Activated T-helper 1 cell treated with anti-CD3 and anti-CD28 coated beads, Interleukin-12 subunit alpha, Interleukin-12 subunit beta, Interleukin-2, Interleukin-4 antibody, amounts not matched to agents 30 ng/mL and 10 ng/mL and 1 ng/mL, durations not matched to agents 14 hours and 24 hours and 36 hours (primary cell): ENCODE data around the gene FAT3. TPM values are rescaled to one million over a fixed set of nuclear protein-coding genes. Genes with fewer than 3 reads are reported as not detected.

ENCODE experiments used
- DNase-seq: peaks from one replicate; pipeline ENCODE4 v3.0.0; 2021; ENCODE audit warnings: low spot score
- H3K27ac Mint-ChIP-seq: one replicate; pipeline ENCODE4 v1.8.0; 2021; ENCODE audit warnings: mild to moderate bottlenecking, mixed read lengths
- H3K27me3 Mint-ChIP-seq: one replicate; pipeline ENCODE4 v1.8.0; 2022; ENCODE audit warnings: mild to moderate bottlenecking, moderate library complexity, mixed read lengths; ENCODE audit not compliant: insufficient read depth
- H3K36me3 Mint-ChIP-seq: one replicate; pipeline ENCODE4 v1.8.0; 2021; ENCODE audit warnings: low read depth, mixed read lengths
- H3K4me1 Mint-ChIP-seq: one replicate; pipeline ENCODE4 v1.8.0; 2021; ENCODE audit warnings: low read depth, mixed read lengths
- H3K4me3 Mint-ChIP-seq: one replicate; pipeline ENCODE4 v1.8.0; 2021; ENCODE audit warnings: mild to moderate bottlenecking, moderate library complexity, mixed read lengths
- H3K9me3 Mint-ChIP-seq: one replicate; pipeline ENCODE4 v1.8.0; 2021; ENCODE audit warnings: mixed read lengths
- intact Hi-C: fragments of 100-400 bp; cut with micrococcal nuclease; formaldehyde crosslinking; loops from one replicate; pipeline ENCODE4 v1.15.1; 2024
- total RNA-seq: library from RNA; stranded (reverse); gene quantifications from 2 replicates; pipeline ENCODE4 v1.2.3, GENCODE V29; 2022

The FAT3 gene
- not detected in 2 replicates for total RNA-seq

DNA sequence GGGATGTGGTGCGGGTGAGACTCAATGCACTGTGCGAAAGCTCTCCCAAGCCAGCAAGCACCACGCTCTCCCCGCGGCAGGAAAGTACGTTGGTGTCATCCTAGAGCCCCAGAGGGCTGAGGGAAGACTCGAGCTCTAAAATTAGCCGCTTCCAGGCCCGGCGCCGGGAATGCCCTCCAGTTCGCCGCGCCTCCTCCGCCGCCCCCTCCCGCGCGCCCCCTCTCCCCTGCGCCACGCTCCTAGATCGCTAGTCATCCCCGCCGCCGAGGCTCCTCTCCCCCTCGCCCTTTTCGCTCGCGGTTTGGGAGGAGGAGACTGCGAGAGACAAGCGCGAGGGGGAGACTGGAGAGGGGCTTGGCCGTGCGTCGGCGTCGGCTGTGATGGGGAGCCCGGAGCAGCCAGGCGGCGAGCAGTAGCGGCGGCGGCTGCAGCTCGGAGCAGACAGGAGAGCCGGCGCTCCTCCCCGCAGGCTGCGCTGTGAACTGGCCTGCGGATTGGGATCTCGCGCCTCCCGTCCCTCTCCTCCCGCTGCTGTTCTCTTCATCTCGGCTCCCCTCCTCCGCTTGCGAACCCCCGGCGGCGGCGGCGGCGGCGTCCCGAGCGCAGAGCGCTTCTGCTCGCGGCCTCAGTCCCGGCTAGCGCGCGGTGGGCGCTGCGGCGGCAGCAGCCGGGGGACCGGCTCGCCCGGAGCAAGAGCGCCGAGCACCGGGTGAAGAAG is at the start of gene FAT3:
Gene FAT3, plus strand, starts transcription at position 412 of the 718 bp plus-strand sequence. CDS start 127,295 bp downstream, outside the sequence.
- H3K27me3 Mint-ChIP-seq = peaks cover 33% of the 10 kb centered on the region
- no peaks in the 10 kb centered on the region for H3K4me1 Mint-ChIP-seq
- H3K27ac Mint-ChIP-seq = peak within 1 kb of the TSS; percentile 6
- DNase-seq = no peak
- H3K36me3 Mint-ChIP-seq = no peaks in the 10 kb centered on the region
- intact Hi-C loops = no loop called here
- H3K9me3 Mint-ChIP-seq = no peaks in the 10 kb centered on the region
- no peak within 1 kb of the TSS for H3K4me3 Mint-ChIP-seq

DNA sequence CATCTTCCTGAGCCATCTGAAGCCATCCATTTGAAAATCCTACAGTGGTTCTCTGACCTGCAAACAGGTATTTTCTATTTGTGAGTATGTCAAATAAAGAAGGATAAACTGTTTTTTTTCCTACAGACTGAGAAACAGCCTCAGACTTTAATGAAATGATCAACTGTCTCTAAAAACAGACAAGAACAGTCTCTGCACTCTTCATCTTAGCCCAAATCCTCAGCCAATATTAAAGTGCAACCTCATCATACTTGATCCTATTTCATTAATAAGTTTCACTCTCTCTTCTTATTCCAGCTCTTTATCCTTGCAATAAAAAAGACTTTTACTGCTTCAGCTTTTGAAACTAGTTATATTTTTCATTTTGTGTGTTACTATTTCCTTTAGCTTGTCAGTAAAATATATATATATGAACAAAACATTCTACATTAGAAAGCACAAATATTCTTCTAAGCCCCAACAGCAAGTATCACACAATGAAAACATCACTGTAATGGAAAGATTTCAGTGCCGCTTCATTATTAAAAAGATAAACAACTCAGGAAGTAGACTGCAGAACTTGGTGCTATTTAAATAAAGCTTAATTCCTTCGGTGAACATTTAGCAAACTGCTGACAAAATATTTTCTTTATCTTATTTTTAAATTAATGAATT is 45.5 kb upstream of the FAT3 start:
- no peak overlapping the region for H3K27ac Mint-ChIP-seq
- no peaks in the 10 kb centered on the region for H3K4me1 Mint-ChIP-seq
- H3K4me3 Mint-ChIP-seq = no peak overlapping the region
- DNase-seq = no peak
- H3K27me3 Mint-ChIP-seq = no peaks in the 10 kb centered on the region
- H3K36me3 Mint-ChIP-seq = no peaks in the 10 kb centered on the region
- H3K9me3 Mint-ChIP-seq = no peaks in the 10 kb centered on the region
- intact Hi-C loops = no loop called here

DNA sequence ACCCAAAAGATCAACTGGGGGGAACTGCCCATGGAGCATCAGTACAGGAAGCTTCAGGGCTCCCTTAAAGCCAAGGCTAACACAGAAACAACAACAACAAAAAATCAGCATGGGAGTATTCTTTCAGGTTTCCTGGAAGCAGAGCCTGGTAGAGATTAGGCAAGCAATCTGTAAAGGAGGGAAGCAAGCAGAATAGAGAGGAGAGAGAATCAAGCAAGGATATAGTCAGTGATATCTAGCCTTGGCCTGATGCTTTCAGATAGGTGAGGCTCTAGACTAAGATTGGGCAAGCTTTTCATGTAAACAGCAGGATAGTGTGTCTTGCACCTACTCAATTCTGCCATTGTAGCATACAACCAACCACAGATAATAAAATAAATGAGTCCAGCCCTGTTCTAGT is 44.4 kb upstream of the FAT3 start:
- intact Hi-C loops = no loop called here
- H3K27me3 Mint-ChIP-seq = no peaks in the 10 kb centered on the region
- H3K4me3 Mint-ChIP-seq = no peak overlapping the region
- no peaks in the 10 kb centered on the region for H3K36me3 Mint-ChIP-seq
- no peak overlapping the region for H3K27ac Mint-ChIP-seq
- H3K4me1 Mint-ChIP-seq = no peaks in the 10 kb centered on the region
- H3K9me3 Mint-ChIP-seq = no peaks in the 10 kb centered on the region
- DNase-seq = no peak

DNA sequence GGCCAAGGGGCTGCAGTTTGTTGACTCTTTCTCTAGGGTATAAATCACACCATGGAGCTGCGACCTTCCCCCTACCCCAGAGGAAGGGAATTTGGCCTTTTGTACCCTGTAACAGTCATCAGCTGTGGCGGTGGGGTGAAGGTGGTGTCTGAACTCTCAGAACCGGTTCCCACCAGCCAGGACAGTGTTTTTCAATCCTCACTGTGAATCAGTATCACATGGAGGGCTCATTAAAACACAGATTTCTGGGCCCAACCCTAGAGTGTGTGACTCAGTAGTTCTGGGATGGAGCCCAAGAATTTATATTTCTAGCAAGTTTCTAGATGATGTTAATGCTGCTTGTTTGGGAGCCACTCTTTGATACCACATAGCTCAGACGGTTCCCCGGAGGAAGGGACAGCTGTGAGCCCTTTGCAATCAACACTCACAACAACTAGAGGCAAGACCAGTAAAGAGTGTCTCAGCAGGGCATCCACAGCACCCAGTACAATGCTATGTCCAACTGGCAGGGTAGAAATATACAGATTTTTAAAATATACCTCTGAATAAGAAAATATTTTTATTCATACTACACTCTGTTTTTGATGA is 43.9 kb upstream of the FAT3 start:
- Mint-ChIP-seq H3K27me3 (no peaks in the 10 kb centered on the region), H3K9me3 (no peaks in the 10 kb centered on the region), H3K27ac (no peak overlapping the region), H3K36me3 (no peaks in the 10 kb centered on the region), H3K4me3 (no peak overlapping the region), H3K4me1 (no peaks in the 10 kb centered on the region)
- DNase-seq = no peak
- intact Hi-C loops = no loop called here

DNA sequence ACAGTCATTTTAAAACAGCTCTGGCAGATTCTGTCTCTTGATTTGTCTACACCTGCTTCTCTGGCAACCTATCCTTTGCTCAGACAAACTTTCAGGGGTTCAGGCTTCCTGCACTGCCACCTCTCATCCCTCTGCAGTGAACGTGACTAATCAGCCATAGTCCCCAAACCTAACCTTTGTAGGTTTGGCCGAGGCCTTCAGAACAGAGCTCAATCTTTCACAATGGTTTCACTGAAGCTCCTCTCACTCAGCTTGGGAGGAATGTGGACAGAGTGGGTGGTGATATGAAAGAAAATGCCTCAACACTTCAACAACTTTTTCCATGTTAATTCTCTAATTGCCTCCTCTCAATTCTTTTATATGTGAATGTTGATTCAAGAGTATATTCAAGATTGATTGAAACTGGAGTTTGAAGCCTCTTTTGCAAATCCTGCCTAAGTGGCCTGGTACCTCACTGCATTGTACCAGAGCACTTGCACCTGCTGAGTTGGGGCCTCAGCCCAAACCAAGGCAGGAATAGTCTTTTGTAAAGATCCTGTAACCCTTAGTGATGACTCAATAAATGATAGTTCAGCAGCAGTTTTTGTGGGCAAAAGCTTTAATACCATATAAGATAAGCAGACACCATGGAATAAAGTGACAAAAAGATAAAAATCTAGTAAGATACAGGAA is 33.9 kb upstream of the FAT3 start:
- H3K9me3 Mint-ChIP-seq = no peaks in the 10 kb centered on the region
- no peaks in the 10 kb centered on the region for H3K36me3 Mint-ChIP-seq
- H3K27ac Mint-ChIP-seq = no peak overlapping the region
- no peaks in the 10 kb centered on the region for H3K27me3 Mint-ChIP-seq
- no peak overlapping the region for H3K4me3 Mint-ChIP-seq
- intact Hi-C loops = no loop called here
- DNase-seq = no peak
- H3K4me1 Mint-ChIP-seq = no peaks in the 10 kb centered on the region

DNA sequence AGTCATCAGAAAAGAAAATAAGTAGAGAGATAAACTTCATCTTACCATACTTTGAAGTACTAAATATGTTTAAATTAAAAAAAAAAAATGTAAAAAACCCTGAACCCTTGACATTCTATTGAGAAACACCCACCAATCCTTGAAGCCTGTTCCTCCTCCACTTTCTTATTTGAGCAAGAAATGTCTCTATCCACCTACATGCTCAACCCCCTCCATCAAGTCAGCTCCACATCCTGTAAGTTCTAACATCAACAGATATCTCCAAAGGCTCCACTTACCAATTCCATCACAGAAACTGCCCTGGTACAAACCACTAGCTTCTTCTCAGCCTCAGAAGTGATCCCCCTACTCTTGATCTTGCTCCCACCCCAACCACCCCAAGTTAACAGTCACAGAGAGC is 32.5 kb upstream of the FAT3 start:
- Mint-ChIP-seq H3K27ac (no peak overlapping the region), H3K36me3 (no peaks in the 10 kb centered on the region), H3K4me3 (no peak overlapping the region), H3K4me1 (no peaks in the 10 kb centered on the region), H3K27me3 (no peaks in the 10 kb centered on the region), H3K9me3 (no peaks in the 10 kb centered on the region)
- intact Hi-C loops = no loop called here
- no peak for DNase-seq

DNA sequence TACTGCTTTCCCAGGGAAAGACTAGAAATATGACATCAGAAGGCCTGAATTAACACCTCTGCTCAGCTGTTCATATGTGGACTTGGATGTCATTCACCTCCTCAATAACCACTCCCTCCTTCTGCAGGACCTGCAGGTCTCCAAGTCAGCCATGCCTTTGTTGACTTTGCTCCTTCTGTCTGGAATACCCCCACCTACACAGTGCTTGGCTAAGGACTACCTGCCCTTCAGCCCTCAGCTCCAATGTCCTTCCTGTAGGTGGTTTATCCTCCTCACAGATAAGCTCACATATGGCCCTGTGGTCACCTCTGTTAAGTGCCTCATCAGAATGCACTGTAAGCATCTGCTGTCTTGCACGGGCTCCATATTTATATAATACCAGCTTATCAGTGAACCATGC is 26.4 kb upstream of the FAT3 start:
- intact Hi-C loops = no loop called here
- Mint-ChIP-seq H3K9me3 (no peaks in the 10 kb centered on the region), H3K27me3 (no peaks in the 10 kb centered on the region), H3K4me1 (no peaks in the 10 kb centered on the region), H3K27ac (no peak overlapping the region), H3K4me3 (no peak overlapping the region), H3K36me3 (no peaks in the 10 kb centered on the region)
- no peak for DNase-seq

DNA sequence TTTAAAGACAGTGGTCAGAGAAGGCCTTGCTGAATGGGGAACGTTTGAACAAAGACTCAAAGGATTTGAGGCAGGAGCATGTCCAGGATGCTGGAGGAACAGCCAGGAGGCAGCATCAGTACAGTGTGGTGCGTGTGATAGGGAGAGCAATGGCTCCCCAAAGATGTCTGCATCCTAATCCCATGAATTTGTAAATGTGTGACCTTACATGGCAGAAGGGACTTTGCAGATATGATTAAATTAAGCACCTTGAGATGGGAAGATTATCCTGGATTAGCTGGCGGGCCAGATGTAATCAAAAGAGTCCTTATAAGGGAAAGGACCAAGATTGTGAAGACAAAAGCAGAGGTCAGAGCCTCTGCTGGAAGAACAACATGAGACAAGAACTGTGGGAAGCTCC is 24.6 kb upstream of the FAT3 start:
- H3K27me3 Mint-ChIP-seq = no peaks in the 10 kb centered on the region
- intact Hi-C loops = no loop called here
- no peaks in the 10 kb centered on the region for H3K9me3 Mint-ChIP-seq
- no peaks in the 10 kb centered on the region for H3K4me1 Mint-ChIP-seq
- H3K4me3 Mint-ChIP-seq = no peak overlapping the region
- H3K36me3 Mint-ChIP-seq = no peaks in the 10 kb centered on the region
- DNase-seq = no peak
- H3K27ac Mint-ChIP-seq = no peak overlapping the region

DNA sequence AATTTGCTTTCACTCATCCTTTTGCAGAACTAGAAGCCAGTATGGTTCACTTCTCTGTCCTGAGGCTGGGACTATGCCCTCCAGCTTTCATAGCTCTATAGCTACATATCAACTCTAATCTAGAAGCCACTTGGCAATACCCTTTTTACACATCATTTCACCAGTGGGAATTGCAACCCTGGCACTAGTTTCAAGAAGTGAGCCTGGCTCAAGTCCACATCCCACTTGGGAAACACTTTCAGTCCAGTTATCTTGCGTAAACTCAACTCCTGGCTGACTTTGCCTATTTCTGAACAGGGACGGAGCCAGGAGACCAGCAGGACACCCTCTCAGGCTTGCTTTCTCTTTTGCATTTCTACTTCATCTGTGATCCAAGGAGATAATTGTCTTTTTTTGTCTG is 19.9 kb upstream of the FAT3 start:
- intact Hi-C loops = no loop called here
- Mint-ChIP-seq H3K9me3 (no peaks in the 10 kb centered on the region), H3K4me3 (no peak overlapping the region), H3K27ac (no peak overlapping the region), H3K27me3 (no peaks in the 10 kb centered on the region), H3K4me1 (no peaks in the 10 kb centered on the region), H3K36me3 (no peaks in the 10 kb centered on the region)
- DNase-seq = no peak

DNA sequence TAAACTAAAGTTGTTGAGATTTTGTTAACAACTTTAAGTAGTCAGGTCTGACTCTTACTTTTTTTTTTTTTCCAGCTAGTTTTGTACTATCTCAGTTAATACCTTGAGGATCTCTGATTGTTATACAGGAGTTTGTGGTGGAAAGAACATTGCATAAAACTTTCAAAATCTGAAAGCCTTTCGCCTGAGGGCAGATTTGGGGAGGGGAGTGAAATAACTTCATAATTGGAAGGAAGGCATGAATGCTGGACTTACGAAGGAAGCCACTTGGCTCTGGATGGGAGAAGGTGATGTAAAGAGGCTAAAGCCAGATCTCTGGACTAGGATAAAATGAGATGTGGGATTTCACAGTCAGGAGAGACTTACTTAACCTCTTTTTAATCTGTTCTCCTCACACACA is 18.2 kb upstream of the FAT3 start:
- Mint-ChIP-seq H3K4me3 (no peak overlapping the region), H3K36me3 (no peaks in the 10 kb centered on the region), H3K27ac (no peak overlapping the region), H3K9me3 (no peaks in the 10 kb centered on the region), H3K27me3 (no peaks in the 10 kb centered on the region), H3K4me1 (no peaks in the 10 kb centered on the region)
- intact Hi-C loops = no loop called here
- no peak for DNase-seq

DNA sequence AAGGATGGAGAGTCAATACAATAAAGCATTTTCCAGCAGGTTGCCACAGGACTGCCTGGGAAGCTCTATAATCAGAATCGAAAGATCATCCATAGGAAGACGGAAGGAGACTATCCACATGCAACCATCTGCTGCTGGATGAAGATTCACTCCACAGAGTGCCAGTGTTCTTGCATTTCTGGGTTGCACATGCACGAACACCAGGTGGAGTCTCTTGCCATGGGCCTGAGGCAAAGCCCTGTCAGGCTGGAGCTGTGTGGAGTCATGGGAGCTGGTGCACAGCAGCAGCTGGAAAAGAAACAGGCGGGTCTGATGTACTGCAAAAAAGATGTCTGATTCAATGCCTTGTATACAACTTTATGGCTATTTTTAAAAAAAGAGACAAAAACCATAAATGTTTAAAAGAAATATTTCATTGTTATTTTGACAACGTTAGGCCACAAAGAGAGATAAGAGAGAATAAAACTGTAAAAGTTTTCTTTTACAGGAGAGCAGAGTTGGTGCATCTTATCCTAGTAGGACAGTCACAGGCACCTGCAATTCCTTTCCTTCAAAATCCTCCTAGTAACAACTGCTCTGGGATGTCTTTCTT is 12.9 kb upstream of the FAT3 start:
- no peaks in the 10 kb centered on the region for H3K9me3 Mint-ChIP-seq
- no peaks in the 10 kb centered on the region for H3K27me3 Mint-ChIP-seq
- no peaks in the 10 kb centered on the region for H3K4me1 Mint-ChIP-seq
- no peaks in the 10 kb centered on the region for H3K36me3 Mint-ChIP-seq
- no peak overlapping the region for H3K27ac Mint-ChIP-seq
- DNase-seq = no peak
- intact Hi-C loops = no loop called here
- no peak overlapping the region for H3K4me3 Mint-ChIP-seq

DNA sequence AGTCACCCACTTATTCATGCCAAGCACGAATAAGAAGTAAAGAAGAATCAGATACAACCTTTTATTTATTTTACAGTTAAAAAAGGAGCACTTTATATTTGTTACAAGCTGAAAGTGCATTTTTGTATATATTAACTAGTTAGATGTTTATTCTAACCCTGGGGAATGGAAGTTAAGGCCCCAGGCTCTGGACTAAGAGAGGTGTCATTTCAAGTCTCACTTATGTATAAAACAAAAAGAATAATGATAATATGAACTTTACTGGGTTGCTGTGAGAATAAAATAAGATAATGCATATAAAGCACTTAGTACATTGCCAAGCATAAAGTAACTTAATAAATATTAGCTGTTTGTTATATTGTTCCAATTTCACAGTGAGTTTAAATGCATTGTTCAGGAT is 12.1 kb upstream of the FAT3 start:
- no peak for DNase-seq
- Mint-ChIP-seq H3K36me3 (no peaks in the 10 kb centered on the region), H3K4me1 (no peaks in the 10 kb centered on the region)

DNA sequence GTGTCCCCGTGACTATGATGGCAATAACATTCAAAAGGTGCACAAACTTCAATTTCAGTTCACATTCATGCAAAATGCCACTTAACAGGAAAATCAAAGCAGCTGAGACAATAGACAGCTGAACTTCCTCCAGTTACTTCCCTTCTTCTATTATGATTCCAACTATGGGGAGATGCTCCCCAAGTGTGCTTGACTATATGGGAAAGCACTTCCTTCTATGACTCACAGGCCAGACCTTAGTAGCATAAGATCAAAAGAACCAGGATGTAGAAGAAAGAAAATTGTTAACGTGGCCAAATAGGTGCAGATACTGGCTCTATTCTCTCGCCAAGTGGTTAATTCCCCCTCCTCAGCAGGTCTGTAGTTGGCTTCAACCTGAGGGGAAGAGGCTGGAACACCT is 7.8 kb upstream of the FAT3 start:
- Mint-ChIP-seq H3K36me3 (no peaks in the 10 kb centered on the region), H3K27ac (no peak overlapping the region), H3K4me1 (no peaks in the 10 kb centered on the region), H3K27me3 (no peaks in the 10 kb centered on the region), H3K9me3 (no peaks in the 10 kb centered on the region), H3K4me3 (no peak overlapping the region)
- intact Hi-C loops = no loop called here
- no peak for DNase-seq

More for the DNA sequence above, 12.1 kb upstream of the FAT3 start:
- no peak overlapping the region for H3K27ac Mint-ChIP-seq
- no peak overlapping the region for H3K4me3 Mint-ChIP-seq
- H3K9me3 Mint-ChIP-seq = no peaks in the 10 kb centered on the region
- intact Hi-C loops = no loop called here
- H3K27me3 Mint-ChIP-seq = no peaks in the 10 kb centered on the region
